HG02981 (cell line): ENCODE data around the gene JAK3.
"Not testable (repeated sequence)": the region's sequence is repeated elsewhere in the genome, so short reads cannot be mapped to it uniquely, and the experiment has no call there.

Experiments
- ATAC-seq: cut with Tn5 transposase; IDR thresholded peaks from one replicate; pipeline ENCODE4 v1.9.1; 2021; ENCODE audit warnings: mild to moderate bottlenecking, moderate library complexity; ENCODE audit not compliant: unreplicated experiment

JAK3 gene

DNA sequence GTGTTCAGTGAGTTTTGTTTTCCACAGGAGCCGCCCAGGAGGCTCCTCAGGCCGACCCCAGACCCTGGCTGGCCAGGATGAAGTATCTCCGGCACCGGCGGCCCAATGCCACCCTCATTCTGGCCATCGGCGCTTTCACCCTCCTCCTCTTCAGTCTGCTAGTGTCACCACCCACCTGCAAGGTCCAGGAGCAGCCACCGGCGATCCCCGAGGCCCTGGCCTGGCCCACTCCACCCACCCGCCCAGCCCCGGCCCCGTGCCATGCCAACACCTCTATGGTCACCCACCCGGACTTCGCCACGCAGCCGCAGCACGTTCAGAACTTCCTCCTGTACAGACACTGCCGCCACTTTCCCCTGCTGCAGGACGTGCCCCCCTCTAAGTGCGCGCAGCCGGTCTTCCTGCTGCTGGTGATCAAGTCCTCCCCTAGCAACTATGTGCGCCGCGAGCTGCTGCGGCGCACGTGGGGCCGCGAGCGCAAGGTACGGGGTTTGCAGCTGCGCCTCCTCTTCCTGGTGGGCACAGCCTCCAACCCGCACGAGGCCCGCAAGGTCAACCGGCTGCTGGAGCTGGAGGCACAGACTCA is 40.0 kb downstream of the JAK3 start:
- no peak for ATAC-seq

DNA sequence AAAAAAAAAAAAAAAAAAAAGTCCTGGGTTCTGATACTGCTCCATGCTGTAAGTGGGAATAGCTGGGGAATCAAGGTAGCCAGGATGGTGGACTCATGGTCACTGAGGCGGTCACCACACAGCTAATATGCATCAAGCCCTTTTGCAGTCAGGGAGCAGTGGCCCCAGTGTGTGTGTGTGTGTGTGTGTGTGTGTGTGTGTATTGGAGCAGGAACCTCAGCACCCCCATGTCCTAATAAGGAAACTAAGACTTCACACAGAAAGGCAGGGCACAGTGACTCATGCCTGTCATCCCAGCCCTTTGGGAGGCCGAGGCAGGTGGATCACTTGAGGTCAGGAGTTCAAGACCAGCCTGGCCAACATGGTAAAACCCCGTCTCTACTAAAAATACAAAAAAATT is 40.8 kb downstream of the JAK3 start:
- ATAC-seq, result no peak

DNA sequence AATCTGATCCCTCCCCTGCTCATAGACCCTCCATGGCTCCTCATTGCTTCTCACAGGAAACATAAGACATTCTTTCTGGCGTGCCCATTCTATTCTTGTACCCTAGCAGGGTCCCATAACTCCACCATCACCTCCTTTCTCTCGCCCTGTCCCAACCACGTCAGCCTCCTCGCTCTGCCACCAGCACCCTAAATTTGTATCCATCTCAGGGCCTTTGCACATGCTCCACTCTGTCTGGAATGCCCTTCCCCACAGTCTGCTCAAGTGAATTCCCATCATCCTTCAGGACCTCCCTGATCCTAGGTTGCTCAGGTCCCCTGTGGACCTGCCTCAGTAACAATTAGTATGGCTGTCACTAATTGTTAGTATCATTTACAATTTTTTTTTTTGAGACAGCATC is 42.4 kb downstream of the JAK3 start:
- no peak for ATAC-seq

DNA sequence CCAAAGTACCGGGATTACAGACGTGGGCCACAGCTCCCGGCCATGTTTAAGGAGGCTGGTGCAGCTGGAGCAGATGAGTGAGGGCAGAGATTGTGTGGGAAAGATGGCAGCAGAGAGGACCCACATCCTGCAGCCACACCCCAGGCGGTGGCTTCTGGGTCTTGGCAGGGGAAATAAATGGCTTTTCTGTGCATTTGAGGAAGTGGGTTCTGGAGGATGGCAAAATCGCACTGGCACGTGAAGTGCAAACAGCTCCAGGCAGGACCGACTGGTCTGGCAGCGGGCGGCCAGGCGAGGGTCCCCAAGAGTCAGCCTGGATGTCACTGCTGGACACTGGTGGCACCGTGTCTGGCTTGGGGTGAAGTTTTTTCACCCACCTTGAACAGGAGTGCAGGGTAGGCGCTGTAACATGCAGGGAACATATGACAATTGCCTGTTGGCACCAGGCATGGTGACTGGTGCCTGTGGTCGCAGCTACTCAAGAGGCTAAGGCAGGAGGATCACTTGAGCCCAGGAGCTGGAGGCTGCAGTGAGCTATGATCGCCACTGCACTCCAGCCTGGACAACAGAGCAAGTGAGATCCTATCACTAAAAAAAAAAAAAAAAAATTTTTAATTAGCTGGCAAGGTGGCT is 44.4 kb downstream of the JAK3 start:
- no peak for ATAC-seq

DNA sequence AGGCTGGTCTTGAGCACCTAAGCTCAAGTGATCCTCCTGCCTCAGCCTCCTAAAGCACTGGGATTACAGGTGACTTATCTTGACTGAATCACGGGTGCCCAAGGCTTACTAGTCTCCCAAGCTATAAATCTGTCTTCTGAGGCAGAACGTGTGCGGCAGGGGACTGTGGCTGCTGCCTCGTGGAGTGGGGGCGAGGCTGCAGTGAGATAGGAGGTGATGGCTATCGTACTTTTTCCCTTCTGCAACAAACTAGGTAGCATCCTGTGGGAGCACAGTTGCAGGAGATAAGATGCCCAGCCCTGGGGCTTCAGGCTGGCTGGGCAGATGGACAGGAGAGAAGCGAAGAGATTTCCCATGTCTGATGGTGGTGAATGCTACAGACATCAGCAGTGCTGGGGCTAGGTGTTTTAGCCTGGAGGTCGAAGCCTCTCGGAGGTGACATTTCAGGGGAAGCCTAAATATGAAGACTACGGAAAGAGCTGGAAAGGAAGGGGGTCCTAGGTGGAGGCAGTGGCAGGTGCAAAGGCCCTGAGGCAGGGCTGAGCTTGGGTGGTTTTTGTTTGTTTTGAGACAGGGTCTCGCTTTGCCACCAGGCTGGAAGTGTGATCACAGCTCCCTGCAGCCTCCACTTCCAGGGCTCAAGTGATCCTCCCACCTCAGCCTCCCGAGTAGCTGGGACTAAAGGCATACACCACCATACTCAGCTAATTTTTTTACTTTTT is 45.5 kb downstream of the JAK3 start:
- ATAC-seq, result no peak

DNA sequence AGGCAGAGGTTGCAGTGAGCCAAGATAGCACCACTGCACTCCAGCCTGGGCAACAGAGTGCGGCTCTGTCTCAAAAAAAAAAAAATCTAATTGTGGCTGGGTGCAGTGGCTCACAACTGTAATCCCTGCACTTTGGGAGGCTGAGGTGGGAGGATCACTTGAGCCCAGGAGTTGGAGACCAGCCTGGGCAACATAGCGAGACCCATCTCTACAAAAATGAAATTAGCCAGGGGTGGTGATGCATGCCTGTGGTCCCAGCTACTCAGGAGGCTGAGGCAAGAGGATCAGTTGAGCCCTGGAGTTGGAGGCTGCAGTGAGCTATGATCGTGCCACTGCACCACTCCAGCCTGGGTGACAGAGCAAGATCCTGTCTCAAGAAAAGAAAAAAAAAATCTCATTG is 49.2 kb downstream of the JAK3 start:
- ATAC-seq, result not testable (repeated sequence)

DNA sequence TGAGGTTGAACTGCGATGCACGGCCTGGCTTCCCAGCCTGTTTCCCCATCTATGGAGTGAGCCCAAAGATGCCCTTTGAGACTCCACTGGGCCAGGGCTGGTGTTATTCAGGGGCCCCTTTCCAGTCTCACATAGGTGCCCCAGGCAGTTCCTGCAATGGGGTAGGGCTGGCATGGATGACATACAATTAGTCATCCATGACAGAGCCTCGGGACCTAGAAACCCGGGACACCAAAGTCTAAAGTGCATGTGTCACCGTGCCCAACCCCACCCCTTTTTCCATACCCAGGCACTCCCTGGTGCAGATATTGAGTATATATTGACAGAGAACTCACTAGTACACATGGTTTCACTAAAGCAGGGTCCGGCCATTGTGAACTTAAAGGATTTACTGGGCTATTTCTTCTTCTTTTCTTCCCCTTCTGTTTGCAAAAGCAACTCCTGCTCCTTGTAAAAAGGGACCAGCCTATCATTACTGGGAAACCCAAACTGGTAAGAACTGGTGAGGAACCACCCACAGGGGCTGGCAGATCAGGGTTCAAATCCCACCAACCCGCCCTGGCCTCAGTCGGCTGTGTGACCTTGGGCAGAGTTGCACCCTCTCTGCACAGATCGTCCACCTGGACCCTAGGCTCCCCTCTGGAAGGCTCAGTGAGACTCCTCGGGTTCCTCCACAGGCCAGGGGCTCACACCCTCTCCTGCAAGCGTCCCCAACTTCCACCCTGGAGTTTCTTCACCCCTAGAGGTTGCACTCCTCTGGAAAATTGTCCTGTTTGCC is 50.2 kb downstream of the JAK3 start:
- no peak for ATAC-seq

DNA sequence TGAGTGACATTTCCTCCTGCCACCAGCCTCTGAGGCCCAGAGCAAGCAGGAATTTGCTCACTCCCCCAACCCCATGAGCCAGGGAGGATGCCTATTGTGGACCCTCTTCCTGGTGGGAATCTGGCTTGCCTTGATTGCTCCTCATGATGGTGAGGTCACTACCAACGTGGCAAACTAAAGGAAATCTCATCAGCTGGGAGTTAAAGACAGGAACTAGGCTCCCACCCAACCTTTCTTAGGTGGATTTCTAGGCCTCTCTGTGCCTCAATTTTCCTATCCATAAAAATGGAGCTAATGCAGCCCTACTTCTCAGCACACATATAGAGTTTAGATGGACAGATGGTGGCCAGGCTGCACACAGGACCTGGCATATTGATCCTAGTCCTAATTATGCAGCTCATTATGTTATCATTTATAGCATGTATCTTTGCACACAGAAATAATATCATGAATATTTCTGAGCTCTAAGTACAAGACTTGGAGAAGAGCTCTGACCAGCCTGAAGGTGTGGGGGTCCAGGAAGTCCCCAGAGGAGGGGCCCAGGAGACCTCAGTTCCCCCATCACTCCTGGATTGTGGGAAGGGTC is 50.9 kb downstream of the JAK3 start:
- ATAC-seq, result no peak

DNA sequence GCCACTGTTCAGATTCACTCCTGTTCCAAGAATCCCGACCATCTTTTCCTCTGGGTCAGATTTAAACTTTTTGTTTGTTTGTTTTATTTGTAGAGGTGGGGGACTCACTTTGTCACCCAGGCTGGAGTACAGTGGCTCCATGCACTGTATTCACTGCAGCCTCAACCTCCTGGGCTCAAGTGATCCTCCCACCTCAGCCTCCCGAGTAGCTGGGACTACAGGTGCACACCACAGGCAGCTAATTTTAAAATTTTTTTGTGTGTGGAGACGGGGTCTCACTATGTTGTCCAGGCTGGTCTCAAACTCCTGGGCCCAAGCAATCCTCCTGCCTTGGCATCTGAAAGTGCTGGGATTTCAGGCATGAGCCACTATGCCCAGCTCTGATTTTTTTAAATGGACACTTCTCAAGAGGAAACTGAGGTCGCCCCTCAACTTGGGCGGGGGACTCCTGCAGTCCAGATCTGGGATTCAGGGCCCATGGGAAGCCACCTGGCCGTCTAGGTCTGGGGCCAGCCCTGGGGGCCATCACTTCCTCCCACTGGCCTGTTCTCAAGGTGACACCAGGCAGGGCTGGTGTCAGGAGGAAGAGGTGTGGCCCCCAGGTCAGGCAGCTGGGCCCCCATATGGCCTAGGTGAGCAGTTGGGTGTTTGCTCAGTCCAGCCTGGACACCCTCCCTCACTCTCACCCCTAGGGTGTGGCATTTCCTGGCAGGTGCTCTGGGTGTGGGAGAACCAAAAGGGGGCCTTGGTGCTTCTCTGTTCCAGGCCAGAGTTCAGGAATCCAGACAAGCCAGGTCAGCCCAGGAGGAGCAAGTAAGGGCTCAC is 51.6 kb downstream of the JAK3 start:
- no peak for ATAC-seq

DNA sequence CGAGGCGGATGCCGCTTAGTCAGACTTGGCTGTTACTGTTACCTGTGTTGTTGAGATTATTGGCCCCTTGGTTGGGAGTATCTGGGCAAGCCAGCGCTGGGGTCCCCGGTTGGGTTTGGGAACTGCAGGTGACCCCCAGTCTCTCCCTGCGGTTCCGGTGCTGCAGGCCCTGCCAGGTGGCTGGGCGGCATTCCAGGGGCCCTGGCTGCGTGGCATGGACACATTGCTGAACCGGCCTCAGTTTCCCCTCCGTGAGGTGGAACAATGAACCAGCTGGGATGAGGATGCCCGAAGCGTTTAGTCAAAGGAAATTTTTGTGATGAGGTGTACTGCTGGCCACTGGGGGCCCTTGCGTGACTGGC is 52.3 kb downstream of the JAK3 start:
- no peak for ATAC-seq

DNA sequence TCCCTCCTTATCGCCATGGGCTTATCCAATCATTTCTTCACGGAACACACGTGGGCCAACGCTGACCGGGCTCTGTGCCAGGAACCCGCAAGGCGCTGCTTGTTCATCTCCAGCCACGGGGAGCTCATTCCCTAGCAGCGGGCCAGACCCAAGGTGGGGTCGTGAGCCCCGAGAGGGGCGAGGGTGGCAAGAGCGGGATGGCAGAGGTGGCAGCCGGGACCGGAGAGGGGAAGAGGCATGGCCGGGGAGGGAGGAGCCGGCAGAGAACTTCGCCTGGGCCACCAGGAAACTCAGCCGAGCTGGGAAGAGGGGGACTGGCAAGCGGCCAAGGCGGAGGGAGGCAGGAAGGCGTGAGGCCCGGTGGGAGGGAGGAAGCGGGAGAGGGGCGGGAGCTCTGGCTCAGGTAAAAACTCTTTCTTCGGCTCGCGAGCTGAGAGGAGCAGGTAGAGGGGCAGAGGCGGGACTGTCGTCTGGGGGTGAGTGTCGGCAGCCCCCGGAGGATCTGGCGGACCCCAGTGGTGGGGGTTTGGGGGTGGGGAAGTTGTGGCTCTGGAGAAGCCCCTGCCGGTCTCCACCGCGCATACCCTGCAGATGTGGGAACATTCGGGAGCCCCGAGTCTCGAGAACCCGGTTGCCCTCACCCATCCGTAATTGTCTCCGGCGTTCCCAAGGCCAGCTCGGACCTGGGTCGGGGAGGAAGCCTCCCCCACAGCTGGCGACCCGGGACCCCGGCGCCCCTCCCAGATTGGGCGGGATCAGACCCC is 52.9 kb downstream of the JAK3 start, which contains the start of gene B3GNT3:
TSS of gene B3GNT3 (plus strand) at position 408 of the 764 bp plus-strand sequence. CDS start 12,670 bp downstream, outside the sequence.
- ATAC-seq, result no peak

DNA sequence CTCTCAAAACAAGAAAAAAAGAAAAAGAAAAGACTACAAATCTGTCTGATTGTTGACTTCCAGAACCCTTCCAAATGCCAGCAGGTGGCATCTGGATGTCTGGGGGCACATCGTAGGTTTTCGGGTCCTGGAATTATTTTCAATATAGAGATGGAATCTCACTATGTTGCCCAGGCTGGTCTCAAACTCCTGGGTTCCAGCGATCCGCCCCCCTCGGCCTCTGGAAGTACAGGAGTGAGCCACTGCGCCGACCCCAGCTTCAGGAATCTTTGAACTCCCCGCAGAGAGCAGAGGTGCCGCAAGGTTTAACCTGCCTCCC is 53.4 kb downstream of the JAK3 start:
- no peak for ATAC-seq

DNA sequence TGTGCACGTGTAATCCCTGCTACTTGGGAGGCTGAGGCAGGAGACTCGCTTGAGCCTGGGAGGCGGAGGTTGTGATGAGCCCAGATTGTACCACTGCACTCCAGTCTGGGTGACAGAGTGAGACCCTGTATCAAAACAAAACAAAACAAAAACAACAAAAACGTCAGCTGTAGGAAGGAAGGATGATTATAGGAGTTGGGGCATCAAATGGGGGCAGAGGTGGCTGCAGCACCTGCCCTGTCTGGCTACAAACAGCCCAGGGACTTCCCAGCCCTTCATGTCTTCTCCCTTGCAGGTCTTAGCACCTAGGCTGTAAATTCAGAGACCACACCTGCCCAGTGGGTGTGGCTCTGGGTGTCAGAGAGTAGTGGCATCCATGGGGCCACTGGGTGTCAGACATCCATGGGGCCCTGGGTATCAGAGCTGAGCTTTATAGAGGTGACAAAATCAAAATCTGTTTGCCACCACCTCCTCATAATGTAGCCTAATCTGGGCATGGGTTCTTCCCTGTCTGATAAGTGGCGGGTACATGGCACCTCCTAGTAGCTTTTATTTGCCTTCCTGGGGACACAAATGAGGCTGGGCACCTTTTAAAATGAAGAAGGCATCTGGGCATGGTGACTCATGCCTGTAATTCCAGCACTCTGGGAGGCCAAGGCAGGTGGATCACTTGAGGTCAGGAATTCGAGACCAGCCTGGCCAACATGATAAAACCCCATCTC is 57.6 kb downstream of the JAK3 start:
- ATAC-seq, result no peak

DNA sequence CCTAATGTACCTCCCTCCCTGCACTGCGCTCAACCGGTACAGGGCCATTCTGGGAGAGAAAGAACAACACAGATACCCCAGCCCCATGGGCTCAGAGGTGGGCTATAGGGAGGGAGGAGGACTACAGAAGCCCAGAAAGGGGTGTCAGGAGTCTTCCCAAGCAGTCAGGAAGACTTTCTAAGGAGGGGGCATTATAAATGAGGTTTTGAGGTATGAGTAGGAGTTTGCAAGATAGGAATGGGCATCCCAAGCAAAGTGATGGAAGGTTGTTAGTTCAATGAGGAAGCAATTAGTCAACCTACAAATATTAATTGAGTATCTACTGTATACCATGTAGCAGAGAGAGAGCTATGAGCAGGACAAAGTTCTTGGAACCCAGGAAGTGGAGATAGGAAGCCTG is 59.1 kb downstream of the JAK3 start:
- ATAC-seq, result no peak

DNA sequence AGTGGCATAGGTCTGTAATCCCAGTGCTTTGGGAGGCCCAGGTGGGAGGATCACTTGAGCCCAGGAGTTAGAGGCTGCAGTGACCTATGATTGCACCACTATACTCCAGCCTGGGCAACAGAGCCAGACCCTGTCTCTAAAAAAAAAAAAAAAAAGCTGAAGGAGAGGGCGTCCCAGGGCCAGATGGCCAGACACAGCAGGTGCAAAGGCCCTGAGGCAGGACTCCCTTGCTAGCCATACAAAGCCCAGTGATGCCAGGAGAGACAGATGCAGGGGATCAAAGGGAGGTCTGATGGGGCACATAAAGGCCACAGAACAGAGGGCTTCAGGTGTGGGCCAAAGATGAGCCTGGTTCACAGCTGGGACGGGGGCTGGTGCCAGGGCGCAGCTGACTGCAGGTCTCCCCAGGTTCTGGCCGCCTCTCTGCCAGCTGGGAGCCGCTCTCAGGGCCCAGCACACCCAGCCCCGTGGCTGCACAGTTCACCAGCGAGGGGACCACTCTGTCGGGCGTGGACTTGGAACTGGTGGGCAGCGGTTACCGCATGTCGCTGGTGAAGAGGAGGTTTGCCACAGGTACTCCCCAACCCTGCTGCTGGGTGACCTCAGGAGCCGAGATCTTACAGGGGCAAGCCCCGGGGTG is 60.4 kb downstream of the JAK3 start:
- ATAC-seq, result no peak

DNA sequence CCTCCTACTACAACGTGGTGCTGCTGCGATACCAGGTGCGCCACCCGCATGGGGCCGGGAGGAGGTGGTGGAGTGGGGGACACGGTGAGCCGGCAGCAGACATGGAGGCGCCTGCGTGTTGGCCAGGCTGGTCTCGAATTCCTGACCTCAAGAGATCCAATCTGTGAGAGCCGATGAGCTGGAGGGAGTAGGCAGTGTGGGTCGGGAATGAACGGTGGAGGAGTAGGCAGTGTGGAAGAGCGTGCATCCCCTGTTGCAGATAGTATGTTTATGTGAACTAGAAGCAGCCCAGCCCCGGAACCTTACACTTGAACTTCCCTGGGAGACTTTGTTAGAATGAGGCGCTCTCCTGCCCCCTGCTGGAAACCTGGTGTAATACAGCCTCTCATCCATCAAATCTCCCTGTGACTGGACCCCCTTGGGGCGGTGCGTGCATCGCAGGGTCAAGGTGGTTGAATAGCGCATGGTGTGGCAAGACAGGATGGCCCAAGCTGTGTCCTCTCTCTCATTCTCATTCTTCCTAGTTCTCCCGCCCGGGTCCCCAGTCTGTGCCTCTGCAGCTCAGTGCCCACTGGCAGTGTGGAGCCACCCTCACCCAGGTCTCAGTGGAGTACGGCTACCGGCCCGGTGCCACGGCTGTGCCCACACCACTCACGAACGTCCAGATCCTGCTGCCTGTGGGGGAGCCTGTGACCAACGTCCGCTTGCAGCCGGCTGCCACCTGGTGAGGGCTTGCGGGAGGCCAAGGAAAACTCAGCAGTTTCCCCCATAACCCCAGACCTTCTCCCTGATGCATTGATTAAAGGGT is 63.4 kb downstream of the JAK3 start:
- no peak for ATAC-seq

DNA sequence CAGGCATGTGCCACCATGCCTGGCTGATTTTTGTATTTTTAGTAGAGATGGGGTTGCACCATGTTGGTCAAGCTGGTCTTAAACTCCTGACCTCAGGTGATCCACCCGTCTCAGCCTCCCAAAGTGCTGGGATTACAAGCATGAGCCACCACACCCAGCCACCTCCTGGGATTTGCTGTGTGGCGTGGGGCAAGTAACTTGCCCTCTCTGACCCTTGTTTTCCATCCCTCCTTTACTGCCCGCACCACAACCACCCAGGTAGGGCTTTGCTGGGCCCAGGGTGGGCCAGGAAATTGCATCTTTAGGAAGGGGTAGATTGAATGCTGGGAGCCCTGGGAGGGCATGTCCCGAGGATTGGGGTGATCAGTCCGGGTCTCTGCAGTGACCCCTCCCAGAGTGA is 64.1 kb downstream of the JAK3 start:
- ATAC-seq, result not testable (repeated sequence)

DNA sequence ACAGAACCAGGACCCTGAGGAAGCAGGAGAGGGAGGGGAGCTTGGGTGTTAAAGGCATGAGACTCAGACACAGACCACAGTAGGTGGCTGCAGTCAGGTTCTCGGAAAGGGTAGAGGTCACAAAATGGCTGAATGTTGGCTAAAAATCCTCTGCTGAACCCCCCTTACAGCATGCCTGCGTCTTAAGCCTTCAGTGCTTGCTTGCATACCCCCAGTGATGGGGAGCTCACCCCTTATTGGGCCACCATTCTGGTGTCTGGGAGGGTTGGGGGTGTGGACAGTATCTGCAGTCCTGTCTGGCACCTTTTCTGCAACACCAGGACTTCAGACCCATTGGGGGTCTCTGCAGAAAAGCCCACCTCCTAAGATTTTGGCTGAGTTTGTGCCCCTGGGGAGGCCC is 67.0 kb downstream of the JAK3 start:
- no peak for ATAC-seq
